ENCODE data around the gene BRD4.
A peak's percentile ranks its signal among the peaks of the same experiment; 100 is the strongest.

The BRD4 gene

DNA sequence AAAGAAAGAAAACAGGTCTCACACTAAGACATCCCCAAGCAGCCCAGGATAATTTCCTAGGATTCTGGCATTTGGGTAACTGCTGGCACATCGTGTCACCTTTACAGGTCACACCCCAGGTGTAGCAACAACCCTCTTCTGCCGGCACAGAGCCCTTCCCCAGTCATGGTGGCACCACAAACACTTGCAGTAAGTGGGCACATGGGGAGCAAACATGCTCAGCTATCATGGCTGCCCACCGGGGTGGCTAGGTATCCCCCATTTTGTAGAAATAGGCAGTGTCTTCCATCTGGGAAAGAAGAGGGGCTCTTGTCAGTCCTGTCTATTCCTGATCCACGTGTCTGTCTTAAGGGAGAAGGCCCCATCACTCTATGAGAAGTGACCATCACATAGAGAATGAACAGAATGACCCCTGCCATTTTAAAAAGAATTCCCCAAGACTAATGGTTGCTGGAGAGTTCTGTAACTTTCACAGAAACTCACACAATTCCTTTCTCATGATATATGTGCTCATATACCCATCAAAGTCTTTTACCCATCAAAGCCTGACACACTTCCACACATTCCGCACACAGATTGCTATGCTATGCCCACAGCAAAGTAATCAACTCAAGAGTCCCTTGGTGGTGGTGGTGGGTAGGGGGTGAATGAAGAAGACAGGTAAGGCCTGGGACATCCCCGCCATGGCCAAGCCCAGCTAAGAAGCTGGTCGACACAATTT is 33.3 kb downstream of the BRD4 start:
- Histone ChIP-seq H3K9me3 (ENCODE audit: control insufficient read depth, low read length) (no peaks in the 10 kb centered on the region), H3K4me1 (ENCODE audit: control insufficient read depth, insufficient read depth, low read length) (peaks cover 22% of the 10 kb centered on the region), H3K4me3 (ENCODE audit: insufficient read depth, low read depth, low read length) (no peak overlapping the region), H3K27ac (ENCODE audit: insufficient read depth, low read depth, low read length, poor library complexity, severe bottlenecking) (peak overlapping the region; percentile 50), H3K36me3 (ENCODE audit: control insufficient read depth, insufficient read depth, low read length) (no peaks in the 10 kb centered on the region), H3K27me3 (ENCODE audit: control insufficient read depth, insufficient read depth, low read length, poor library complexity, severe bottlenecking) (no peaks in the 10 kb centered on the region)
- WGBS, 2 experiments, result 90 to 97% methylated on average over 6 to 7 of the region's 7 CpGs

DNA sequence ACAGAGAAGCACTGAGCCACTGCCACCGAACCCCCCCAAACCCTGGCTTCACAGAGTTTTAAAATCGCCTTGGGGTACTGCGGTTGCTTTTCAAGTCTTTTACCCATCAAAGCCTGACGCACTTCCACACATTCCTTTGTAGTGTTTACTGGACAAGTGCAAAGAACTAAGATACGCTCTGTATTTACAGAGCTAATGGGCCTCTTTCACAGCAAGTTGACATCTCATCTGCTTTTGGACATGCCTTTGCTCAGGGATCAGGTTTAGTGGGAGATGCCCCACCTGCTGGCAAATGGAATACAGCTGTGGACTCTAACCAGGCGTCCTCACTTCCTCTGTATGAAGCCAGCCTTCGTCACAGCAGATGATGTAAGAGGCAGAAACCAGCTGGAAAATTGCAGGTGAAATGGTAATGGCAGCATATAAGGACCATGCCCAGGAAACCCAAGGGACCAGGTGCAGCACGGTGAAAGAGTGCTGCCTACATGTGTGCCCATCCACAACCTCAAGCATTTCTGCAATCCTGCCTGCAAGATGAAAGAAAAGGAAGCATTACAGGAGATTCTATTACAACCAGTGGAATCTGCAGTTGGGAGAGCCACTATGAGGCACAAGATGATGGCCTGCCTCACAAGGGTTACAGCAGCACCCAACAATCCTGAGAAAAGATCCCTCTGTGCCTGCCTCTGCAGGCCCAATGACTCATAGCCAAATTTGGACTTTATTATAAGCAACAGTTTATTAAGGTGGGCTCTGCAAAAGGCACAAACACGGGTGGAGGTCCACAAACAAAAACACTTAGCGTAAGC is 34.7 kb downstream of the BRD4 start:
- H3K36me3 ChIP-seq (ENCODE audit: control insufficient read depth, insufficient read depth, low read length), result no peaks in the 10 kb centered on the region
- H3K4me1 ChIP-seq (ENCODE audit: control insufficient read depth, insufficient read depth, low read length), result peaks cover 22% of the 10 kb centered on the region
- 91 to 92% methylated on average over 10 of the region's 10 CpGs for WGBS, 2 experiments
- no peak overlapping the region for H3K4me3 ChIP-seq (ENCODE audit: insufficient read depth, low read depth, low read length)
- H3K27me3 ChIP-seq (ENCODE audit: control insufficient read depth, insufficient read depth, low read length, poor library complexity, severe bottlenecking), result no peaks in the 10 kb centered on the region
- no peak overlapping the region for H3K27ac ChIP-seq (ENCODE audit: insufficient read depth, low read depth, low read length, poor library complexity, severe bottlenecking)
- no peaks in the 10 kb centered on the region for H3K9me3 ChIP-seq (ENCODE audit: control insufficient read depth, low read length)

DNA sequence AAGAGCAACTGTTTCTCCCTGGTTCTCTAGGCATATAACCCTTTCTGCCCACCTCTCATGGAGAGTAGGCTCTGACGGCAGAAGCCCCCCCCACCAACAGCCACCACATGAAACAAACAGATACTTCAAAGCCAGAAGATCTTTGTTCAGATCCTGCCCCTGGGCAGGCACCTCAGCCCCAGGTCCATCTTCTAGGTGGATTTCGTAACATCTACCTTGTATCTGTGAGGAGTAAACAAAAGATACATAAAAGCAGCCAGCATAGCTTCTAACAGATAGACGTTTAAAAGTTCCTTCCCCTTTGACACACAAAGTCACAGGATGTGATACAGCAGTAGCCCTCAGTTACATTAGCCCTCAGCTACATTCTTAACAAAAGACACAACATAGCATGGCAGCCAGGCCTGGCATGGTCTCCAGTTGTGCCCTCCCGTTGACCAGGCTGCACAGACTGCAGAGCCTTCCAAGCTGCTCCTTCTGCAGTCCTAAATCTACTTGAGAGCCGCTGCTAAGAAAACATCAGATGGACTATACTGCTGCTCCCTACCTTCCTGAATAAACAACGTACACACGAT is 35.4 kb downstream of the BRD4 start:
- Histone ChIP-seq H3K36me3 (ENCODE audit: control insufficient read depth, insufficient read depth, low read length) (no peaks in the 10 kb centered on the region), H3K27me3 (ENCODE audit: control insufficient read depth, insufficient read depth, low read length, poor library complexity, severe bottlenecking) (no peaks in the 10 kb centered on the region), H3K9me3 (ENCODE audit: control insufficient read depth, low read length) (no peaks in the 10 kb centered on the region), H3K4me1 (ENCODE audit: control insufficient read depth, insufficient read depth, low read length) (peaks cover 22% of the 10 kb centered on the region), H3K4me3 (ENCODE audit: insufficient read depth, low read depth, low read length) (no peak overlapping the region), H3K27ac (ENCODE audit: insufficient read depth, low read depth, low read length, poor library complexity, severe bottlenecking) (no peak overlapping the region)
- 93 to 95% methylated on average over 7 of the region's 7 CpGs for WGBS, 2 experiments

DNA sequence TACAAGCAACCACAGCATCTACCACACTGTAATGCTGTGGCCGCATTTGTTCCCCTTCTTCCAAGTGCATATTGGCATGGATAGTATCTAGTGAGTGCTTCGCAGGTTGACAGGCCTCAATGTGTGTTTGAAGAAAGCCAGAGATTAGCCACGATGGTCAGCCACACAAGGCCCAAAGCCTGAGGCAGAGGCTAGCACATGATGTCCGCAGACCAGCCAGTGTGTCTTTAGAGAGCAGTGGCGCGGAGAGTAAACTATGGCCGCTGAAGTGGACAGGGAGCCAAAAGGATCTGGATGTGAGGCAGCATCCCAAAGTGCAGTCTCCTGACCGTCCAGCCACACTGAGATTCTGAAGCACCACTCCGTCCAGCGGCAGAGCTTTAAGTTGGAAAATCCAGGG is 36.0 kb downstream of the BRD4 start:
- 94 to 95% methylated on average over 10 of the region's 10 CpGs for WGBS, 2 experiments
- peaks cover 22% of the 10 kb centered on the region for H3K4me1 ChIP-seq (ENCODE audit: control insufficient read depth, insufficient read depth, low read length)
- no peaks in the 10 kb centered on the region for H3K9me3 ChIP-seq (ENCODE audit: control insufficient read depth, low read length)
- H3K27me3 ChIP-seq (ENCODE audit: control insufficient read depth, insufficient read depth, low read length, poor library complexity, severe bottlenecking), result no peaks in the 10 kb centered on the region
- no peaks in the 10 kb centered on the region for H3K36me3 ChIP-seq (ENCODE audit: control insufficient read depth, insufficient read depth, low read length)
- no peak overlapping the region for H3K4me3 ChIP-seq (ENCODE audit: insufficient read depth, low read depth, low read length)
- H3K27ac ChIP-seq (ENCODE audit: insufficient read depth, low read depth, low read length, poor library complexity, severe bottlenecking), result no peak overlapping the region

DNA sequence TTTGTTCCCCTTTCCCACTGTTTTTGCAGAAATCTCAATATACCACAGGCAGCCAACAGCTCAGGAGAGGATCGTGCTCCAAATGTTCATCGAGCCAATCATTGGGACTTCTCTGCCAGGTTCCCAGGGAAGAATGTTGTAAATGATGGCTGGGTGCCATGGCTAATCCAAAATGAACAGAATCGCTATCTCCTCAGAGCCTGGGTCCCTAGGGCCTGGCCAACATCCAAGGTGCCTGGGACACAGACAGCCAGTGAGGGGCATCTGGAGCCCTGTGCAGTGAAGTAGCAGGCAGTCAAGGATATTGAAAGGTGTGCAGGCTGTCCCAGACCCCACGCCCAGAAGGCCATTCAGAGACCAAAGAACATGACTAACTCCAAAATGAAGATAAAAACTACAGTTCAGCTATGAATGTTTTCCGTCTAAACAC is 37.8 kb downstream of the BRD4 start:
- Histone ChIP-seq H3K27me3 (ENCODE audit: control insufficient read depth, insufficient read depth, low read length, poor library complexity, severe bottlenecking) (no peaks in the 10 kb centered on the region), H3K27ac (ENCODE audit: insufficient read depth, low read depth, low read length, poor library complexity, severe bottlenecking) (no peak overlapping the region), H3K36me3 (ENCODE audit: control insufficient read depth, insufficient read depth, low read length) (no peaks in the 10 kb centered on the region), H3K4me3 (ENCODE audit: insufficient read depth, low read depth, low read length) (no peak overlapping the region), H3K9me3 (ENCODE audit: control insufficient read depth, low read length) (no peaks in the 10 kb centered on the region), H3K4me1 (ENCODE audit: control insufficient read depth, insufficient read depth, low read length) (peaks cover 39% of the 10 kb centered on the region)
- 96 to 98% methylated on average over 5 of the region's 5 CpGs for WGBS, 2 experiments

DNA sequence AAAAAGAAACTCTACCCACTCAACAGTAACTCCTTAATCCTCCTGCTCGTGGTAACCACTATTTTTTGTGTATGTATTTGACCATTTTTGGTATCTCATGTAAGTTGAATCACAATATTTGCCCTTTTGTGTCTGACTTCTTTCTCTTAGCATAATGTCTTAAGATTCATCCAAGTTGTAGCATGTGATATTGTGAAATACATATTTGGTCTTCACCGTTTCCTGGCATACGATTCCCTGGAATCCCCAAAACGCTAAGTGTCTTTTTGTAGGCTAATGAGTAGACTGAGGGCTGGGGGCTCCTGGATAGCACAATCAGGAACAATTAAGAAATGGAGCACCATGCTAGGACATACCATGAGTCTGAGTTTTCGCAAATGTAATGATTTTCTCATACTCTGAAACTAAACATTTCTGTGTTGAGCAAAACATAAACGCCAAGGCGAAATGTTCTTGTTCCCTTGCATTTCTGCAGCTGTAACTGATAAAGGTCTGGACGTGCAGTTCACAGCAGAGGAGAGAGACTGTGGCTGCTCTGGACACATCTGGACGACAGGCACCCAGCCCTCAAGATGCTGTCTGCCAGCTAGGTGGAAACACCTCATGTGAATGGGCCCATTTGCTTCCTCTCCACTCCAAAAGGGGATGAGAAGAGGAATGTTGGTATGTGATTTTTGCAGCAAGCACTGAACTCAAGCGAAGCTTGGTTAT is 38.4 kb downstream of the BRD4 start:
- Histone ChIP-seq H3K36me3 (ENCODE audit: control insufficient read depth, insufficient read depth, low read length) (no peaks in the 10 kb centered on the region), H3K27ac (ENCODE audit: insufficient read depth, low read depth, low read length, poor library complexity, severe bottlenecking) (no peak overlapping the region), H3K4me3 (ENCODE audit: insufficient read depth, low read depth, low read length) (no peak overlapping the region), H3K9me3 (ENCODE audit: control insufficient read depth, low read length) (no peaks in the 10 kb centered on the region), H3K27me3 (ENCODE audit: control insufficient read depth, insufficient read depth, low read length, poor library complexity, severe bottlenecking) (no peaks in the 10 kb centered on the region), H3K4me1 (ENCODE audit: control insufficient read depth, insufficient read depth, low read length) (peaks cover 38% of the 10 kb centered on the region)
- 91 to 93% methylated on average over 9 to 10 of the region's 10 CpGs for WGBS, 2 experiments

DNA sequence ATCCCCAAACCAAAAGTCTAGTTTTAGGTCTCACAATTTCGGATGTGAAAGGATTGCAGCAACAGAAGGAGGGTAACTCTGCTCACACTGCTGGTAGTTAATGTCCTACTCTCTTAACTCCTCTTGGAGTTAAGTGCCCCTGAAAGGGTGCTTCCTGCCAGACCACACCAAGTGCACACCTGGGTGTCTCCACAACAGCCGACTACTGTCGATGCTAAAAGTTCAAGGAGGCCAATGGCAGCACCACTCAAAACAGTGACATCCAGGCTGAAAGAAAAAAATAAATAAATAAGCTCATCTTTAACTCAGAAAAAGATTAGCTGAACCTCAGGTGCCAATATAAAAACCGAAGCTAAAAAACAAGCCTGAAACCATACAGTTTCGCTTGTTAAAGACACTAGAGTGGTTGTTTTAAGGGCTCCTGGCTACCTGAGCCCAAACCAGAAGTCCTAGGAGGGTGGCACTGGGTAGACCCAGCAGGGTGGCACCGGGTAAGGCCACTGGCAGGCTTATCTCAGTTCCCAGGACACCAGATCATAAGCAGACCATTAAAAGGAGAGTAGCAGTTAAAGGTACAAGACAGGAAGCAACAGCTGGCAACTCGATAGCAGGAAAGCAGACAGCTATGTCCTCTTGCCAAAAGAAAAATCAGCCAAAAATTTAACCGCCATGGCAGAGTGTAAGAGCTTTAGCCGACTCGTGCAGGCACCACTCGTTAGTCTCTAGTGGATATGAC is 39.3 kb downstream of the BRD4 start:
- Histone ChIP-seq H3K27ac (ENCODE audit: insufficient read depth, low read depth, low read length, poor library complexity, severe bottlenecking) (no peak overlapping the region), H3K4me3 (ENCODE audit: insufficient read depth, low read depth, low read length) (no peak overlapping the region), H3K27me3 (ENCODE audit: control insufficient read depth, insufficient read depth, low read length, poor library complexity, severe bottlenecking) (no peaks in the 10 kb centered on the region), H3K9me3 (ENCODE audit: control insufficient read depth, low read length) (no peaks in the 10 kb centered on the region), H3K36me3 (ENCODE audit: control insufficient read depth, insufficient read depth, low read length) (no peaks in the 10 kb centered on the region), H3K4me1 (ENCODE audit: control insufficient read depth, insufficient read depth, low read length) (peaks cover 35% of the 10 kb centered on the region)
- 93 to 95% methylated on average over 11 of the region's 11 CpGs for WGBS, 2 experiments

DNA sequence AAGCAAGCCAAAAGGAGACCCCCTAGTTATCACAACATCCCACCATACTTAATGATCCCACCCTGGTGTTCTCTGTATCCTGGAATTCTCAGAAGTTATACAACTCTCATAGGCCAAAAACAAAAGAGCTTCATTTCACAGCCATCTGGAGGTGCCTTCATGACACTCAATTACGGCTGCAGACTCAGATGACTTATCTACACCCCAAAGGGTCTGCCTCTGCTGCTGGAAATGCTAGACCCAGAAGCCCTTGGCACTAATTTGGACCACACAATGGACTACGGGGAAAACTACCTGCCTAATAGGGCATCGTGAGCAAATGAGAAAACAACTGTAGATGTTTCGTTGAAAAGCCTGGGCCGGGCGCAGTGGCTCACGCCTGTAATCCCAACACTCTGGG is 40.2 kb downstream of the BRD4 start:
- WGBS, 2 experiments, result 91% methylated on average over 7 of the region's 7 CpGs
- no peaks in the 10 kb centered on the region for H3K36me3 ChIP-seq (ENCODE audit: control insufficient read depth, insufficient read depth, low read length)
- no peak overlapping the region for H3K4me3 ChIP-seq (ENCODE audit: insufficient read depth, low read depth, low read length)
- no peaks in the 10 kb centered on the region for H3K27me3 ChIP-seq (ENCODE audit: control insufficient read depth, insufficient read depth, low read length, poor library complexity, severe bottlenecking)
- peaks cover 26% of the 10 kb centered on the region for H3K4me1 ChIP-seq (ENCODE audit: control insufficient read depth, insufficient read depth, low read length)
- no peak overlapping the region for H3K27ac ChIP-seq (ENCODE audit: insufficient read depth, low read depth, low read length, poor library complexity, severe bottlenecking)
- no peaks in the 10 kb centered on the region for H3K9me3 ChIP-seq (ENCODE audit: control insufficient read depth, low read length)

DNA sequence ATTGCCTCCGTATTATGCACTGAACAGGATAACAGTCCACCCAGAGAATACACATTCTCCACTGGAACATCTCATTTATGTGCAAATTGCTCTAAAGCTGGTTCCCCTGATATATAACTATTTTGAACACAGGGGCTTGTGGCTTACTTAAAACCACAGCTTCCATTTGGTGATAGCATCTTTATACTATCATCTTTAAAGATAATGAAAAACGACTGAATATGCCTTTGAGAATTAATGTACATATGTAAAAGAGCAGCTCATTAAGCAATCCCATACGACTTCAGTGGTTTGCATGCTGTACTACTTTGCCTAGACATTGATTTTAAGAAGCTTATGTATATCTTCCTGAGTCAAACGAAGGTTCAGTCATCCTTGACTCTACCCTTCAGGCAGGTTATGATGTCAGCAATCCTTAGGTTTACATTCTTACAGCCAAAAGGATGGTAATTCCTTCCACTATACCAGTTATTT is 40.8 kb downstream of the BRD4 start:
- Histone ChIP-seq H3K4me1 (ENCODE audit: control insufficient read depth, insufficient read depth, low read length) (peaks cover 25% of the 10 kb centered on the region), H3K36me3 (ENCODE audit: control insufficient read depth, insufficient read depth, low read length) (no peaks in the 10 kb centered on the region), H3K27ac (ENCODE audit: insufficient read depth, low read depth, low read length, poor library complexity, severe bottlenecking) (no peak overlapping the region), H3K4me3 (ENCODE audit: insufficient read depth, low read depth, low read length) (no peak overlapping the region), H3K9me3 (ENCODE audit: control insufficient read depth, low read length) (no peaks in the 10 kb centered on the region), H3K27me3 (ENCODE audit: control insufficient read depth, insufficient read depth, low read length, poor library complexity, severe bottlenecking) (no peaks in the 10 kb centered on the region)
- WGBS, 2 experiments, result 90 to 92% methylated on average over 3 to 4 of the region's 4 CpGs
